H1 (cell line): ENCODE data around the gene GRM1. TPM values are rescaled to one million over a fixed set of nuclear protein-coding genes. Genes with fewer than 3 reads are reported as not detected.

ENCODE experiments used
- CTCF ChIA-PET: fragments of 300-600 bp; sonication (Branson Sonifier 250); formaldehyde crosslinking; loops from one replicate; lab custom pipeline; 2021; ENCODE audit not compliant: partially characterized antibody; lab: Charles Lee
- POLR2A ChIA-PET: fragments of 300-600 bp; sonication (Branson Sonifier 250); formaldehyde crosslinking; loops from one replicate; lab custom pipeline; 2021; ENCODE audit warnings: inconsistent platforms; ENCODE audit not compliant: partially characterized antibody; lab: Charles Lee
- DNase-seq, 2 experiments: peaks; one replicate each; pipeline versions ENCODE4 v3.0.0 to v3.0.0-alpha.2; 2010 to 2022; ENCODE audit warnings: low spot score in 2 of 2, low read depth in 1 of 2, mixed read lengths in 1 of 2
- FAIRE-seq: peaks from 2 replicates; lab custom pipeline; 2011; peaks lifted over from hg19 to GRCh38; lab: Jason Lieb, UNC
- H2AFZ ChIP-seq: 2 replicates; pipeline ENCODE4 v1.8.1; 2012; ENCODE audit warnings: low read length, inconsistent platforms
- H2AK5ac ChIP-seq: 2 replicates; pipeline ENCODE4 v1.6.1; 2013; ENCODE audit warnings: low read depth, low read length
- H2BK120ac ChIP-seq: replicated peaks from 2 replicates; pipeline ENCODE3; 2013; ENCODE audit warnings: low read depth, low read length, inconsistent platforms
- H2BK12ac ChIP-seq: 2 replicates; pipeline ENCODE4 v1.6.1; 2013; ENCODE audit warnings: low read depth, low read length
- H2BK15ac ChIP-seq: 2 replicates; pipeline ENCODE4 v1.6.1; 2013; ENCODE audit warnings: low read length
- H2BK20ac ChIP-seq: 2 replicates; pipeline ENCODE4 v1.6.1; 2013; ENCODE audit warnings: low read length
- H2BK5ac ChIP-seq: 2 replicates; pipeline ENCODE4 v1.6.1; 2013; ENCODE audit warnings: low read depth, low read length
- H3K14ac ChIP-seq: 2 replicates; pipeline ENCODE4 v1.6.1; 2013; ENCODE audit warnings: inconsistent platforms; ENCODE audit not compliant: insufficient read length
- H3K18ac ChIP-seq: 2 replicates; pipeline ENCODE4 v1.6.1; 2013; ENCODE audit warnings: low read length; ENCODE audit errors: extremely low read depth
- H3K23ac ChIP-seq: 2 replicates; pipeline ENCODE4 v1.6.1; 2013; ENCODE audit warnings: inconsistent platforms; ENCODE audit not compliant: insufficient read length
- H3K23me2 ChIP-seq: 2 replicates; pipeline ENCODE4 v1.6.1; 2013; ENCODE audit warnings: low read depth, low read length
- H3K27ac ChIP-seq: 2 replicates; pipeline ENCODE4 v1.6.1; 2011; ENCODE audit warnings: low read depth, low read length, inconsistent platforms
- H3K27me3 ChIP-seq, 4 experiments: replicated peaks in 1 of 4; 1 replicate in 1 of 4; 2 replicates in 3 of 4; pipeline versions ENCODE4 v1.6.1 to v1.8.1; 2011 to 2013; ENCODE audit warnings: low read length in 3 of 4, mild to moderate bottlenecking in 3 of 4, inconsistent platforms in 2 of 4, mixed read lengths in 2 of 4, moderate library complexity in 1 of 4; ENCODE audit not compliant: control insufficient read depth in 3 of 4, insufficient read depth in 3 of 4; ENCODE audit errors: extremely low read depth in 1 of 4
- H3K36me3 ChIP-seq, 4 experiments: 2 replicates each; pipeline versions ENCODE4 v1.6.1 to v1.8.1; 2011 to 2013; ENCODE audit warnings: mild to moderate bottlenecking in 4 of 4, low read length in 3 of 4, moderate library complexity in 2 of 4, control low read depth in 1 of 4, inconsistent platforms in 1 of 4; ENCODE audit not compliant: insufficient read depth in 4 of 4, control insufficient read depth in 2 of 4
- H3K4ac ChIP-seq: replicated peaks from 2 replicates; pipeline ENCODE3; 2013; ENCODE audit warnings: low read length, low read depth, mixed read lengths, inconsistent platforms; ENCODE audit not compliant: insufficient read length
- H3K4me1 ChIP-seq, 4 experiments: replicated peaks in 1 of 4; 1 replicate in 1 of 4; 2 replicates in 3 of 4; pipeline versions ENCODE4 v1.6.1 to v1.8.1; 2011 to 2013; ENCODE audit warnings: low read length in 3 of 4, inconsistent platforms in 2 of 4, mixed read lengths in 1 of 4; ENCODE audit not compliant: insufficient read depth in 4 of 4, control insufficient read depth in 3 of 4
- H3K4me2 ChIP-seq, 2 experiments: 2 replicates each; pipeline versions ENCODE4 v1.6.1 to v1.8.1; 2011 to 2013; ENCODE audit warnings: low read depth in 2 of 2, low read length in 2 of 2, control low read depth in 1 of 2, inconsistent platforms in 1 of 2, mild to moderate bottlenecking in 1 of 2; ENCODE audit not compliant: insufficient read depth in 1 of 2
- H3K4me3 ChIP-seq, 4 experiments: fragments of 200-600, 300-600 bp in 1 of 4; sonication (generic), shearing (Covaris generic), sonication (Bioruptor Twin) in 1 of 4; 2 replicates each; pipeline versions ENCODE4 v1.5.1 to v1.8.1; 2011 to 2016; ENCODE audit warnings: low read length in 4 of 4, low read depth in 3 of 4, control low read depth in 2 of 4, inconsistent platforms in 2 of 4, mild to moderate bottlenecking in 2 of 4, mixed read lengths in 1 of 4, moderate library complexity in 1 of 4; ENCODE audit not compliant: insufficient read depth in 2 of 4; ENCODE audit errors: extremely low read depth in 1 of 4
- H3K56ac ChIP-seq: replicated peaks from 2 replicates; pipeline ENCODE3; 2013; ENCODE audit warnings: low read depth, mild to moderate bottlenecking, mixed read lengths, low read length, inconsistent platforms; ENCODE audit not compliant: insufficient read length
- H3K79me1 ChIP-seq: 2 replicates; pipeline ENCODE4 v1.6.1; 2013; ENCODE audit warnings: low read depth, low read length, control low read depth
- H3K79me2 ChIP-seq, 2 experiments: 2 replicates each; pipeline versions ENCODE4 v1.6.1 to v1.8.1; 2012 to 2013; ENCODE audit warnings: low read length in 2 of 2, mild to moderate bottlenecking in 2 of 2, inconsistent platforms in 1 of 2; ENCODE audit not compliant: insufficient read depth in 2 of 2, control insufficient read depth in 1 of 2
- H3K9ac ChIP-seq, 4 experiments: replicated peaks in 1 of 4; 1 replicate in 1 of 4; 2 replicates in 3 of 4; pipeline versions ENCODE4 v1.6.1 to v1.8.1; 2011 to 2013; ENCODE audit warnings: low read depth in 3 of 4, low read length in 3 of 4, control low read depth in 2 of 4, mild to moderate bottlenecking in 2 of 4, moderate library complexity in 2 of 4, inconsistent platforms in 1 of 4; ENCODE audit errors: extremely low read depth in 1 of 4
- H3K9me3 ChIP-seq, 2 experiments: 2 replicates each; pipeline versions ENCODE4 v1.6.1 to v1.8.1; 2012 to 2013; ENCODE audit warnings: mild to moderate bottlenecking in 2 of 2, moderate library complexity in 2 of 2, control low read depth in 1 of 2, inconsistent platforms in 1 of 2, low read depth in 1 of 2, low read length in 1 of 2, mixed read lengths in 1 of 2; ENCODE audit not compliant: insufficient read depth in 2 of 2
- H4K20me1 ChIP-seq, 2 experiments: replicated peaks in 1 of 2; 2 replicates each; pipeline versions ENCODE3 to v1.8.1; 2011 to 2013; ENCODE audit warnings: inconsistent platforms in 2 of 2, low read length in 2 of 2, mild to moderate bottlenecking in 1 of 2; ENCODE audit not compliant: insufficient read depth in 2 of 2, control insufficient read depth in 1 of 2
- H4K5ac ChIP-seq: 2 replicates; pipeline ENCODE4 v1.6.1; 2013; ENCODE audit warnings: low read length, low read depth, mixed read lengths, inconsistent platforms; ENCODE audit not compliant: insufficient read length
- H4K8ac ChIP-seq: 2 replicates; pipeline ENCODE4 v1.8.0; 2013; ENCODE audit warnings: mild to moderate bottlenecking, moderate library complexity, low read length, inconsistent platforms; ENCODE audit not compliant: insufficient read depth; ENCODE audit errors: extremely low read depth
- H4K91ac ChIP-seq: replicated peaks from 2 replicates; pipeline ENCODE3; 2013; ENCODE audit warnings: low read length, mixed read lengths, inconsistent platforms; ENCODE audit not compliant: insufficient read length
- CEBPB ChIP-seq: IDR thresholded peaks from 2 replicates; pipeline ENCODE4 v1.6.1; 2012; ENCODE audit warnings: low read depth, low read length
- RAD21 ChIP-seq, 2 experiments: IDR thresholded peaks in 1 of 2; conservative IDR thresholded peaks in 1 of 2; 2 replicates each; pipeline ENCODE4 v1.6.1; 2011; ENCODE audit warnings: low read depth in 2 of 2, low read length in 2 of 2, improper control_type of control experiment in 1 of 2, inconsistent platforms in 1 of 2, mild to moderate bottlenecking in 1 of 2, moderate library complexity in 1 of 2
- SIN3A ChIP-seq, 2 experiments: IDR thresholded peaks in 1 of 2; conservative IDR thresholded peaks in 1 of 2; 2 replicates each; pipeline ENCODE4 v1.6.1; 2011 to 2012; ENCODE audit warnings: low read length in 2 of 2, improper control_type of control experiment in 1 of 2, low read depth in 1 of 2, mild to moderate bottlenecking in 1 of 2
- WGBS, 2 experiments: shearing (Covaris generic) in 1 of 2; methylation state at CpG; one replicate each; pipeline versions ENCODE4 v1.1.6 to v1.1.7; 2013 to 2015; ENCODE audit warnings: low lambda C conversion rate in 2 of 2, mixed read lengths in 2 of 2, inconsistent platforms in 1 of 2, low coverage in 1 of 2, missing lambda C conversion rate in 1 of 2; ENCODE audit not compliant: insufficient replicate concordance in 2 of 2, insufficient coverage in 1 of 2, insufficient read length in 1 of 2; ENCODE audit errors: extremely low coverage in 1 of 2, missing lambda C conversion rate in 1 of 2; 5-methylcytosine and 5-hydroxymethylcytosine counted together
- polyA plus RNA-seq, 7 experiments: library from polyadenylated mRNA; depleted of rRNA in 3 of 7; stranded (reverse) in 5 of 7; unstranded in 2 of 7; fragments of >200 nt in 5 of 7; fragments of 200-250 nt in 2 of 7; gene quantifications; 1 replicate in 5 of 7; 2 replicates in 1 of 7; 4 replicates in 1 of 7; pipeline versions ENCODE4 v1.2.1 to v1.2.3, GENCODE V29; 2011 to 2013; ENCODE audit warnings: missing spikeins in 2 of 7, mixed read lengths in 2 of 7
- total RNA-seq: library from RNA; stranded (reverse); fragmentation: NEBNext Ultra II Directional; extraction: Animal tissue kit (Norgen Biotek cat#: 25700); gene quantifications from 2 replicates; pipeline ENCODE4 v1.2.1, GENCODE V29; 2021
- TF ChIP-seq, protein P1 (sequence below), 3 experiments: IDR thresholded peaks; 1 replicate in 2 of 3; 2 replicates in 1 of 3; pipeline versions ENCODE4 v1.5.1 to v1.6.1; 2011; ENCODE audit warnings: low read length in 3 of 3, mild to moderate bottlenecking in 3 of 3, inconsistent platforms in 2 of 3, low read depth in 1 of 3, moderate library complexity in 1 of 3; ENCODE audit not compliant: insufficient read depth in 1 of 3; ENCODE audit errors: control extremely low read depth in 1 of 3

GRM1 gene
- total and polyA plus RNA-seq, 2 of the 8 experiments (the other 6 are each of a cell fraction or from before 2014, with no cell fraction given) = 0.15 to 1.3 TPM

- H2BK120ac ChIP-seq = no peak overlapping the region
- H2BK20ac ChIP-seq = no peak overlapping the region
- no peak overlapping the region for H4K8ac ChIP-seq
- no peaks in the 10 kb centered on the region for H3K4me1 ChIP-seq
- WGBS, 2 experiments = 72% methylated on average over 1 of the region's 1 CpG; no CpG with 5 or more reads in 1 of the 2 experiments
- H3K27me3 ChIP-seq = no peaks in the 10 kb centered on the region
- H2BK12ac ChIP-seq = no peak overlapping the region
- H3K23me2 ChIP-seq = no peaks in the 10 kb centered on the region
- no peak overlapping the region for H3K4ac ChIP-seq
- no peak overlapping the region for H3K56ac ChIP-seq
- no peak overlapping the region for H3K14ac ChIP-seq
- TF ChIP-seq RAD21 (IDR thresholded peaks at IDR 0.05 in 1 of 2, conservative IDR thresholded peaks at IDR 0.05 in 1 of 2; ENCODE audit: low read depth in 2 of 2, low read length in 2 of 2) (peak; percentile 98), SIN3A (conservative IDR thresholded peaks at IDR 0.05 in 1 of 2, IDR thresholded peaks at IDR 0.05 in 1 of 2; ENCODE audit: low read depth in 1 of 2, low read length in 2 of 2) (no peak), CEBPB (no peak)
- TF ChIP-seq, protein P1, sequence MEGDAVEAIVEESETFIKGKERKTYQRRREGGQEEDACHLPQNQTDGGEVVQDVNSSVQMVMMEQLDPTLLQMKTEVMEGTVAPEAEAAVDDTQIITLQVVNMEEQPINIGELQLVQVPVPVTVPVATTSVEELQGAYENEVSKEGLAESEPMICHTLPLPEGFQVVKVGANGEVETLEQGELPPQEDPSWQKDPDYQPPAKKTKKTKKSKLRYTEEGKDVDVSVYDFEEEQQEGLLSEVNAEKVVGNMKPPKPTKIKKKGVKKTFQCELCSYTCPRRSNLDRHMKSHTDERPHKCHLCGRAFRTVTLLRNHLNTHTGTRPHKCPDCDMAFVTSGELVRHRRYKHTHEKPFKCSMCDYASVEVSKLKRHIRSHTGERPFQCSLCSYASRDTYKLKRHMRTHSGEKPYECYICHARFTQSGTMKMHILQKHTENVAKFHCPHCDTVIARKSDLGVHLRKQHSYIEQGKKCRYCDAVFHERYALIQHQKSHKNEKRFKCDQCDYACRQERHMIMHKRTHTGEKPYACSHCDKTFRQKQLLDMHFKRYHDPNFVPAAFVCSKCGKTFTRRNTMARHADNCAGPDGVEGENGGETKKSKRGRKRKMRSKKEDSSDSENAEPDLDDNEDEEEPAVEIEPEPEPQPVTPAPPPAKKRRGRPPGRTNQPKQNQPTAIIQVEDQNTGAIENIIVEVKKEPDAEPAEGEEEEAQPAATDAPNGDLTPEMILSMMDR (IDR thresholded peaks at IDR 0.05; ENCODE audit: control extremely low read depth in 1 of 3, insufficient read depth in 1 of 3, low read depth in 1 of 3, low read length in 3 of 3) = peak; percentile 55 to 85 (median 79)
- H3K27ac ChIP-seq = no peak overlapping the region
- no peak overlapping the region for H3K4me3 ChIP-seq
- no peak overlapping the region for H3K23ac ChIP-seq
- H2BK5ac ChIP-seq = no peak overlapping the region
- ChIA-PET POLR2A (no interaction called here), CTCF (interaction anchor here (0.7 to 3.2 kb wide), 28 partner anchors 9 to 744 kb away, joined by 3 to 24 read pairs (median 3); partner anchors contain the start of genes GRM1 and SHPRH)
- no peaks in the 10 kb centered on the region for H3K9me3 ChIP-seq
- H2AFZ ChIP-seq = no peak overlapping the region
- no peaks in the 10 kb centered on the region for H3K79me1 ChIP-seq
- FAIRE-seq = peak; percentile 57
- peak; percentile 39 to 52 for DNase-seq
- no peak overlapping the region for H2AK5ac ChIP-seq
- H2BK15ac ChIP-seq = no peak overlapping the region
- no peaks in the 10 kb centered on the region for H3K79me2 ChIP-seq
- no peaks in the 10 kb centered on the region for H3K36me3 ChIP-seq
- no peak overlapping the region for H3K4me2 ChIP-seq
- H3K18ac ChIP-seq = no peak overlapping the region
- no peak overlapping the region for H4K5ac ChIP-seq
- H3K9ac ChIP-seq = no peak overlapping the region
- H4K91ac ChIP-seq = no peak overlapping the region
- no peaks in the 10 kb centered on the region for H4K20me1 ChIP-seq
Observed at GRCh38 chr6:146041282-146041681, 12.4 kb downstream of the GRM1 start.
